Iris pigment epithelial cell (primary cell): ENCODE data around the gene ARPC5L.
"Not testable (repeated sequence)": the region's sequence is repeated elsewhere in the genome, so short reads cannot be mapped to it uniquely, and the experiment has no call there.

Experiments used
- DNase-seq: peaks from one replicate; pipeline ENCODE4 v3.0.0-alpha.2; 2011; ENCODE audit warnings: low read depth

ARPC5L gene

GRCh38 chr9:124861342-124862229 lies at the start of gene ARPC5L, which contains the start of gene RPL35:
TSS of gene ARPC5L (plus strand) at chr9:124862130. CDS start at chr9:124869291, 7,161 bp downstream.
TSS of gene RPL35 (minus strand) at chr9:124861957. CDS start at chr9:124861912, 45 bp downstream.
- DNase-seq: peak; percentile 96

GRCh38 chr9:124812441-124812876 lies 49.5 kb upstream of the ARPC5L start:
- DNase-seq: peak; percentile 99

GRCh38 chr9:124813041-124813440 lies 48.9 kb upstream of the ARPC5L start:
- no peak for DNase-seq

GRCh38 chr9:124813501-124814163 lies 48.3 kb upstream of the ARPC5L start:
- no peak for DNase-seq

GRCh38 chr9:124814164-124814535 lies 47.8 kb upstream of the ARPC5L start:
- DNase-seq: no peak

GRCh38 chr9:124815601-124816000 lies 46.3 kb upstream of the ARPC5L start:
- no peak for DNase-seq

GRCh38 chr9:124818431-124819281 lies 43.3 kb upstream of the ARPC5L start:
- peak; percentile 40 for DNase-seq

GRCh38 chr9:124820698-124821623 lies 41.0 kb upstream of the ARPC5L start:
- no peak for DNase-seq

GRCh38 chr9:124828489-124829333 lies 33.2 kb upstream of the ARPC5L start:
- DNase-seq: no peak

- DNase-seq: no peak
Observed at GRCh38 chr9:124829334-124829669, 32.6 kb upstream of the ARPC5L start.

GRCh38 chr9:124830593-124830992 lies 31.3 kb upstream of the ARPC5L start:
- no peak for DNase-seq

- DNase-seq: no peak
Observed at GRCh38 chr9:124831642-124832364, 30.1 kb upstream of the ARPC5L start.

GRCh38 chr9:124834591-124834990 lies 27.3 kb upstream of the ARPC5L start:
- DNase-seq: peak; percentile 48

- DNase-seq: peak; percentile 76
Observed at GRCh38 chr9:124835026-124835557, 26.8 kb upstream of the ARPC5L start.

- not testable (repeated sequence) for DNase-seq
Observed at GRCh38 chr9:124838132-124838531, 23.8 kb upstream of the ARPC5L start.

GRCh38 chr9:124838567-124839275 lies 23.2 kb upstream of the ARPC5L start:
- DNase-seq: not testable (repeated sequence)

GRCh38 chr9:124839612-124840299 lies 22.2 kb upstream of the ARPC5L start:
- DNase-seq: peak; percentile 28

- no peak for DNase-seq
Observed at GRCh38 chr9:124840300-124840833, 21.6 kb upstream of the ARPC5L start.
